Gastroesophageal sphincter (tissue), 3 donors: ENCODE data around the gene CLIP1.

Source experiments
- EP300 ChIP-seq: sonication (generic); formaldehyde crosslinking; IDR thresholded peaks from one replicate; pipeline ENCODE4 v1.6.1; 2017; ENCODE audit warnings: antibody characterized with exemption, mild to moderate bottlenecking
- POLR2AphosphoS5 ChIP-seq: sonication (generic); formaldehyde crosslinking; IDR thresholded peaks from one replicate; pipeline ENCODE4 v1.6.1; 2017; ENCODE audit warnings: antibody characterized with exemption
- TF ChIP-seq, protein P1 (sequence below), 4 experiments: fragments of 200-600 bp in 2 of 4; fragments of 450-650 bp in 2 of 4; sonication (generic) in 1 of 4; IDR thresholded peaks; one replicate each; pipeline ENCODE4 v1.5.1; 2017 to 2019; ENCODE audit warnings: antibody characterized with exemption in 4 of 4, mild to moderate bottlenecking in 2 of 4, moderate library complexity in 2 of 4

GRCh38 chr12:122403831-122404230 is 18.6 kb downstream of the CLIP1 start:
- TF ChIP-seq, protein P1, sequence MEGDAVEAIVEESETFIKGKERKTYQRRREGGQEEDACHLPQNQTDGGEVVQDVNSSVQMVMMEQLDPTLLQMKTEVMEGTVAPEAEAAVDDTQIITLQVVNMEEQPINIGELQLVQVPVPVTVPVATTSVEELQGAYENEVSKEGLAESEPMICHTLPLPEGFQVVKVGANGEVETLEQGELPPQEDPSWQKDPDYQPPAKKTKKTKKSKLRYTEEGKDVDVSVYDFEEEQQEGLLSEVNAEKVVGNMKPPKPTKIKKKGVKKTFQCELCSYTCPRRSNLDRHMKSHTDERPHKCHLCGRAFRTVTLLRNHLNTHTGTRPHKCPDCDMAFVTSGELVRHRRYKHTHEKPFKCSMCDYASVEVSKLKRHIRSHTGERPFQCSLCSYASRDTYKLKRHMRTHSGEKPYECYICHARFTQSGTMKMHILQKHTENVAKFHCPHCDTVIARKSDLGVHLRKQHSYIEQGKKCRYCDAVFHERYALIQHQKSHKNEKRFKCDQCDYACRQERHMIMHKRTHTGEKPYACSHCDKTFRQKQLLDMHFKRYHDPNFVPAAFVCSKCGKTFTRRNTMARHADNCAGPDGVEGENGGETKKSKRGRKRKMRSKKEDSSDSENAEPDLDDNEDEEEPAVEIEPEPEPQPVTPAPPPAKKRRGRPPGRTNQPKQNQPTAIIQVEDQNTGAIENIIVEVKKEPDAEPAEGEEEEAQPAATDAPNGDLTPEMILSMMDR (IDR thresholded peaks at IDR 0.05), result no peak
- TF ChIP-seq EP300 (no peak), POLR2AphosphoS5 (no peak)
